Loucy (cell line): ENCODE data around the gene RNF38.

Experiments
- H2AFZ ChIP-seq: fragments of 200-600 bp; sonication (generic); 2 replicates; pipeline ENCODE4 v1.6.0; 2016; ENCODE audit warnings: antibody characterized with exemption, mild to moderate bottlenecking, low read length, moderate library complexity
- H3F3A ChIP-seq: fragments of 200-600 bp; 2 replicates; pipeline ENCODE4 v1.6.0; 2016; ENCODE audit warnings: antibody characterized with exemption, low read depth, mild to moderate bottlenecking
- H3K27me3 ChIP-seq: fragments of 200-600 bp; sonication (generic); 2 replicates; pipeline ENCODE4 v1.6.1; 2014; ENCODE audit warnings: low read length, mild to moderate bottlenecking; ENCODE audit not compliant: insufficient read depth, poor library complexity, severe bottlenecking
- H3K36me3 ChIP-seq: fragments of 200-600 bp; sonication (generic); 2 replicates; pipeline ENCODE4 v1.6.1; 2016; ENCODE audit warnings: low read length; ENCODE audit not compliant: insufficient read depth
- H3K4me1 ChIP-seq: fragments of 200-600 bp; sonication (generic); 2 replicates; pipeline ENCODE4 v1.5.1; 2014; ENCODE audit warnings: low read length, mild to moderate bottlenecking; ENCODE audit not compliant: insufficient read depth, poor library complexity, severe bottlenecking
- H3K4me2 ChIP-seq: fragments of 200-600 bp; sonication (generic); 2 replicates; pipeline ENCODE4 v1.6.0; 2014; ENCODE audit warnings: antibody characterized with exemption, low read length, low read depth, mild to moderate bottlenecking; ENCODE audit not compliant: poor library complexity, severe bottlenecking
- H3K4me3 ChIP-seq: fragments of 200-600 bp; sonication (generic); 2 replicates; pipeline ENCODE4 v1.5.1; 2014; ENCODE audit warnings: low read length, mild to moderate bottlenecking, mixed read lengths; ENCODE audit not compliant: poor library complexity, severe bottlenecking
- H3K79me2 ChIP-seq: fragments of 200-600 bp; sonication (generic); 2 replicates; pipeline ENCODE4 v1.6.1; 2014; ENCODE audit warnings: low read length; ENCODE audit not compliant: insufficient read depth
- H3K9ac ChIP-seq: fragments of 200-600 bp; sonication (generic); 2 replicates; pipeline ENCODE4 v1.6.0; 2014; ENCODE audit warnings: mild to moderate bottlenecking, low read depth, low read length, moderate library complexity; ENCODE audit not compliant: poor library complexity, severe bottlenecking
- H3K9me2 ChIP-seq: fragments of 200-600 bp; sonication (generic); replicated peaks from 2 replicates; pipeline ENCODE4 v1.6.1; 2016; ENCODE audit warnings: low read depth, low read length, mixed read lengths
- H3K9me3 ChIP-seq: fragments of 200-600 bp; sonication (generic); 2 replicates; pipeline ENCODE4 v1.6.1; 2014; ENCODE audit warnings: mild to moderate bottlenecking, antibody characterized with exemption, low read length, low read depth; ENCODE audit not compliant: insufficient read depth
- H4K20me1 ChIP-seq: fragments of 200-600 bp; sonication (generic); 2 replicates; pipeline ENCODE4 v1.6.0; 2014; ENCODE audit warnings: antibody characterized with exemption, low read length, mild to moderate bottlenecking; ENCODE audit not compliant: insufficient read depth, poor library complexity, severe bottlenecking
- CTCF ChIP-seq: fragments of 200-600 bp; sonication (generic); conservative IDR thresholded peaks from 2 replicates; pipeline ENCODE4 v1.5.1; 2014; ENCODE audit warnings: mild to moderate bottlenecking, antibody characterized with exemption, low read length
- EZH2phosphoT487 ChIP-seq: fragments of 200-600 bp; IDR thresholded peaks from 2 replicates; pipeline ENCODE4 v1.6.1; 2018; ENCODE audit warnings: antibody characterized with exemption, mild to moderate bottlenecking, moderate library complexity, borderline replicate concordance

The RNF38 gene

GRCh38 chr9:36292641-36293040, 107.4 kb downstream of the RNF38 start:
- no peak for TF ChIP-seq CTCF
- TF ChIP-seq EZH2phosphoT487: no peak
- Histone ChIP-seq H3K4me3 (no peak overlapping the region), H3F3A (no peaks in the 10 kb centered on the region), H3K27me3 (no peaks in the 10 kb centered on the region), H3K79me2 (no peaks in the 10 kb centered on the region), H3K9me2 (no peaks in the 10 kb centered on the region), H3K9me3 (no peaks in the 10 kb centered on the region), H3K4me1 (no peaks in the 10 kb centered on the region), H4K20me1 (no peaks in the 10 kb centered on the region), H3K36me3 (no peaks in the 10 kb centered on the region), H3K9ac (no peak overlapping the region), H2AFZ (no peak overlapping the region), H3K4me2 (no peak overlapping the region)

DNA sequence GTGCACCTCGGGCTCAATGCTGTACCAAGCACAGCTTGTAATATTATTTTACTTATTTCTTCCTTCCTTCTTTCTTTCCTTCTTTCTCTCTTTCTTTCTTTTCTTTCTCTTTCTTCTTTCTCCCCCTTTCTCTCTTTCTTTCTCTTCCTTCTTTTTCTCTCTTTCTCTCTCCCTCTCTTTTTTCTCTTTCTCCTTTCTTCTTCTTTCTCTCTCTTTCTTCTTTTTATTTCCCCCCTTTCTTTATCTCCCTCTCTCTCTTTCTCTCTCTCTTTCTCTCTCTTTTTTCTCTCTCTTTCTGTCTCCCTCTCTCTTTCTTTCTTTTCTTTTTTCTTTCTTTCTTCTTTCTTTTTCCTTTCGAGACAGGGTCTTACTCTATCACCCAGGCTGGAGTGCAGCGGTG, 109.1 kb downstream of the RNF38 start:
- Histone ChIP-seq H3K4me3 (no peak overlapping the region), H3K36me3 (no peaks in the 10 kb centered on the region), H3K4me1 (no peaks in the 10 kb centered on the region), H3K4me2 (no peak overlapping the region), H3K9me3 (no peaks in the 10 kb centered on the region), H3K9me2 (no peaks in the 10 kb centered on the region), H2AFZ (no peak overlapping the region), H3K27me3 (no peaks in the 10 kb centered on the region), H3K79me2 (no peaks in the 10 kb centered on the region), H3F3A (no peaks in the 10 kb centered on the region), H3K9ac (no peak overlapping the region), H4K20me1 (no peaks in the 10 kb centered on the region)
- TF ChIP-seq EZH2phosphoT487 (no peak), CTCF (no peak)

DNA sequence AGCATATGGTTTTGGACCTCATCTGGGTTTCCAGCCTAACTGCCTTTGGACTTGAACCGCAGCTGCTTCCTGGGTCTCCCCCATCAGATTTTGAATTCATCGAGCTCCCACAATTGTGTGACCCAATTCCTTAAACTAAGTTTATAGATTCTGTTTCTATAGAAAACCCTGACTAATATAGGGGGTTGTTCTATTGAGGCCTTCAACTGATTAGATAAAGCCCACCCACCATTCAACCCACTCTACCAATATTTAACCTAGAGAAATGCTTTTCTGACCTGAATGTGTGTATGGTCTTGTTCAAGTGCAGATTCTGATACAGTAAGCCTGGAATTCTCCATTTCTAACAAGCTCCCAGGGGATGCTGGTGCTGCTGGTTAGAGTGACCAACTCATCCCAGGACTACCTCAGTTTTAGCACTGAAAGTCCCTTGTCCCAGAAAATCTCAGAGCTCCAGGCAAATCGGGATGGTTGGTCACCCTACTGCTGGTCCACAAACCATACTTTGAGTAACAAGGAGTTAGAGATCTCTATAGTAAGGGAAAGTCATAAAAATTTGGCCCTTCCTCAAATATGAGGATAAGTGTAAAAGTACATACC, 110.1 kb downstream of the RNF38 start:
- H3K9ac ChIP-seq: no peak overlapping the region
- H3K79me2 ChIP-seq: no peaks in the 10 kb centered on the region
- H3K9me3 ChIP-seq: no peaks in the 10 kb centered on the region
- no peaks in the 10 kb centered on the region for H3K9me2 ChIP-seq
- H2AFZ ChIP-seq: no peak overlapping the region
- H3K27me3 ChIP-seq: no peaks in the 10 kb centered on the region
- no peaks in the 10 kb centered on the region for H3F3A ChIP-seq
- H3K36me3 ChIP-seq: no peaks in the 10 kb centered on the region
- no peaks in the 10 kb centered on the region for H3K4me1 ChIP-seq
- H3K4me3 ChIP-seq: no peak overlapping the region
- H3K4me2 ChIP-seq: no peak overlapping the region
- H4K20me1 ChIP-seq: no peaks in the 10 kb centered on the region
- TF ChIP-seq CTCF (no peak), EZH2phosphoT487 (no peak)
